DMS153 treated with DMSO at 0.1 percent for 48 hours (cell line): Measurements from ENCODE around the gene ZCRB1.
"Not testable (repeated sequence)": the region's sequence is repeated elsewhere in the genome, so short reads cannot be mapped to it uniquely, and the experiment has no call there.

Source experiments
- DNase-seq: peaks from one replicate; lab custom pipeline; 2025; ENCODE audit not compliant: unreplicated experiment; lab: John Stamatoyannopoulos, UW

ZCRB1 gene

DNA sequence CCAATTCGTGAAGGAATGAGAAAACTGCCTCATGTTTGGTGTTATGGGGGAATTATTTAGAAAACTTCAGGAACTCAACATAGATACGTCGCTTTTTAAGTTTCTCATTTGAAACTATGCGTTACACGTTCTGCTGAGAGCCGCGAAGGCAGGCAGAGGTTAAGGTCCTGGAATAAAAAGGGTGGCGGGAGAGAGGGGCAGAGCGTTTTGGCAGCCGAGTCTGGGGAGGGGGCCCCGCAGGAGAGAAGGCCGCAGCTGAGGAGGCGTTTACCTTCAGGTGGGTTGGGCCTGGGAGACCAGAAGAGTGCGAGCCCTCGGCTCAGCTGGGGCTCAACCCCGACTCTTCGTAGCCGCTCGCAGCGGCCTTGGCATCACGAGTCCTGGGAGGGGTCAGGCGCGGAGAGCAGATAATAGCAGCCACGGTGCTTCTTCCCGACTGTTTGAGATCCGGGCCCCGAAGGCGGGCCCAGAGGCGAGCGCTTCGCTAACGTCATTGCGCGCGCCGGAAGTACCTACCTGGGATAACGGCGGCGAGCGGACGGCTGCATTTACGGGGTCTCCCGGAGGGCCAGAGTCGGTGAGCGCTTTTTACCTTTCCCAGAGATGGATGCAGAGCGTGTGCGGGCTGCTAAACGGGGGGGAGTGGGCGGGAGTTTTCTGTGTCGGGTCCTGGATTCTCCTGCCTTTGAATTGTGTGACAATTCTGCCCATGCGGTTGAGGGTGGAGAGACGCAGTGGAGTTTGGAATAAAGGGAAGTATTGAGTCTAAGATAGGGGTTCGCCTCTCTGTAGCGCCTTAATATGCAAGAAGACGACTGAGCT lies at the start of gene ZCRB1, which contains the start of gene PPHLN1:
TSS of gene ZCRB1 (minus strand) at position 442 of the 822 bp plus-strand sequence. CDS start 1,992 bp downstream, outside the sequence.
TSS of gene PPHLN1 (plus strand) at position 515 of the 822 bp plus-strand sequence. CDS start 9,736 bp downstream, outside the sequence.
- DNase-seq: peak; percentile 66

GRCh38 chr12:42373669-42374068 lies 47.8 kb upstream of the ZCRB1 start:
- no peak for DNase-seq

DNA sequence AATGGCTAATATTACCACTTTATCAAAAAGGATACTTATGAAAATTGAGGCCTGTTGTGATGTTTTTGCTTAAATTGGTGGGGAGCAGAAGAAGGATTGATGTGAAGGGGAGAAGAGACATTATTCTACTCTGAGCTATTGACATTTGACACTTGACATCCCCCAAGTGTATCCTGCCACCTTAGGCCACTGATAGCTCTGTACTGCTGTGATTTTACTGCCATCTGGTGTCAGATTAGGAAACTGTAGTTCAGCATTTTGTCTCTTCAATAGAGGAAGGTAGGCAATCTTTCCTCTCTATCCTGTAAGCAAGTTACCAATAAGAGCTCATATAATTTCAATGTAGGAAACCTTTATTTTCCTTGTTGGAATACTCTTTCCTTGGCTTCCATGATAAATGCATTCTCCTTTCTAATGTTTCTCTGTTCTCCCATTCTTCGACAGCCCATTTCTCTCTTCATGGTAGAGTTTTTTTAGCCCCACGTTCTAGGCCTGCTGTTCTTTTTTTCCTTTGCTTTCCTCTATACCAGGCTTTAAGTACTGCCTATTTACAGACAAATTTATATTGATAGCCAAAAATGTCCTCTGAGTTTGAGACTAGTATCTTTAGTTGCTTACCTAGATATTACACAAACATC lies 46.4 kb upstream of the ZCRB1 start:
- DNase-seq: peak; percentile 55

DNA sequence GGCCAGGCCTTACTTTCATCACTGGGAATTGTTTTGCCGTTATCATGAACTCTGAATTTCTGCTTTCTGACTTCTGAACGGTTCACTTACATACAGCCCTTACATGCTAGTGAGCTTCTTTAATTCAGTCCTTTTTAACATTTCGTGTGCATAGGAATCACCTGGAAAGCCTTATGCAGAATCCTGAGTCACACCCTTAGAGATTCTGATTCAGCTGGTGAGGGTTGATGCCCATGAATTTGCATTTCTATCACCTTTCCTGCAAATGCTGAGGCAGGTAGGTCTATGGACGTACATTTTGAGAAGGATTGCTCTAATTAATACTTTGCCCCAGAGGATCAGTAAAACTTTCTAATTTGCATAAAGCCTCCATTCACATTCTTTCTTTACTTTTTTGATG lies 44.1 kb upstream of the ZCRB1 start:
- no peak for DNase-seq

- DNase-seq: no peak
Measured at GRCh38 chr12:42365486-42365885, 39.6 kb upstream of the ZCRB1 start.

- DNase-seq: no peak
Measured at GRCh38 chr12:42364692-42365091, 38.8 kb upstream of the ZCRB1 start.

DNA sequence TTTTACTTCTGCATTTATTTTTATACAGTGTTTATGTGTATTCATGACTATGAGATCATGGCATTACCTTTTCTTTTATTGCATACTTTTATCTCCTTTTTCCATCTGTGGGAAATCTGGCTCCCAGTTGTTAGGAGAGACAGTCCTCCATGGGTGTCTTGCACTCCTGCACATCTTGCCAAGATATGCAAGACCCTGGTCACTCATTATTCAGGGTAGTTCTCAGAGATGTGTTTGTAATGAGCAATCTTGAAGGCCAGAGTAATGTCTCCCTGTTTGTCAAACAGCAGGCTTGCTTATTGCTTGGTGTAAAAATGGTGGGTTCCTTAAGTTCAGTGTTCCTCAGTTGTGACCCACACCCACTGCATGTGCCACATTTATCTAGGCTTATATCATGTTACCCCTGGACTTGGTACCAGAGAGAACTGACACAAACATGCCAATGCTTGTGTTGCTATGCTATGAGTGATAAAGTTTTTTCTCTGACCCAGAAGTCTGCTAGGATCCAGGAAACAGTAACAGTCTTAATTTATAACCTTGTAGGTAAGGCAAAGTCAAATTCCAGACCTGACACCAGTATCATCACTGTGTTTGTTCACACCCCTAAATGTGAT lies 36.9 kb upstream of the ZCRB1 start:
- DNase-seq: no peak

- no peak for DNase-seq
Measured at GRCh38 chr12:42361909-42362646, 36.2 kb upstream of the ZCRB1 start.

GRCh38 chr12:42360747-42361403 lies 35.0 kb upstream of the ZCRB1 start:
- no peak for DNase-seq

DNA sequence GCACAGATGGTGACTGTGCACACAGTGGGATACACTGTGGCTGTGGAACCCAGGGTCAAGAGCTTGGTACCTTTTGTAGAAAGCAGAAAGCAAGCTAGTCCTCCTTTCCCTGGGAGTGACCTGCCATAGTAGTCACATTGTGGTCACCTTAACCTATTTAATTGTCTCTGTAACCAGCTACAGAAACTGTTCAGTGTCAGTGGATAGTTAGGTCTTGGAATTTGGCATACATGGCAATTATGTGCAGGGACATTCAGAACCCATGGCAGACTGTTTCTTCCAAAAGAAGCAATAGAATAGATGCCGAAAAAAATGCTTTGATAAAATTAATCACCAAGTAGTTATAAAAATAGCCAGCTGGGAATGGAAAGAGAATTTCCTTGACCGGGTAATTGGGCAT lies 30.4 kb upstream of the ZCRB1 start:
- no peak for DNase-seq

- not testable (repeated sequence) for DNase-seq
Measured at GRCh38 chr12:42350021-42350407, 24.1 kb upstream of the ZCRB1 start.

DNA sequence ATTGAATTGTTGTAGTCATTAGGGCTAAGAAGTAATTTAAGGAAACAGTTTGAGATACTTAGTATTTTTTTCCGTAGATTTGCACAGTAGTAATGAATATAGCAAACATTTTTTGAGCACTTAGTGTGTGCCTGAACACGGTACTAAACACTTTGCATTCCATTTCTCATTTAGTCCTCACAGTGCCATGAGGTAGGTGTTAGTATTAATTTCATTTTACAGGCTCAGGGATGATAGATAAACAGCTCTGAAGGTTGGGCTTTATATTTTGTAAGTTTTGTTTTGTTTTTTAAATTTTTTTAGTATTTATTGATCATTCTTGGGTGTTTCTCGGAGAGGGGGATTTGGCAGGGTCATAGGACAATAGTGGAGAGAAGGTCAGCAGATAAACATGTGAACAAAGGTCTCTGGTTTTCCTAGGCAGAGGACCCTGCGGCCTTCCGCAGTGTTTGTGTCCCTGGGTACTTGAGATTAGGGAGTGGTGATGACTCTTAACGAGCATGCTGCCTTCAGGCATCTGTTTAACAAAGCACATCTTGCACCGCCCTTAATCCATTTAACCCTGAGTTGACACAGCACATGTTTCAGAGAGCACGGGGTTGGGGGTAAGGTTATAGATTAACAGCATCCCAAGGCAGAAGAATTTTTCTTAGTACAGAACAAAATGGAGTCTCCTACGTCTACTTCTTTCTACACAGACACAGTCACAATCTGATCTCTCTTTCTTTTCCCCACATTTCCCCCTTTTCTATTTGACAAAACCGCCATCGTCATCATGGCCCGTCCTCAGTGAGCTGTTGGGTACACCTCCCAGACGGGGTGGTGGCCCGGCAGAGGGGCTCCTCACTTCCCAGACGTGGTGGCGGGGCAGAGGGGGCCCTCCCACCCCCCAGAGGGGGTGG lies 23.5 kb upstream of the ZCRB1 start:
- not testable (repeated sequence) for DNase-seq

GRCh38 chr12:42346403-42347002 lies 20.6 kb upstream of the ZCRB1 start:
- DNase-seq: no peak

- DNase-seq: no peak
Measured at GRCh38 chr12:42343721-42344120, 17.8 kb upstream of the ZCRB1 start.

DNA sequence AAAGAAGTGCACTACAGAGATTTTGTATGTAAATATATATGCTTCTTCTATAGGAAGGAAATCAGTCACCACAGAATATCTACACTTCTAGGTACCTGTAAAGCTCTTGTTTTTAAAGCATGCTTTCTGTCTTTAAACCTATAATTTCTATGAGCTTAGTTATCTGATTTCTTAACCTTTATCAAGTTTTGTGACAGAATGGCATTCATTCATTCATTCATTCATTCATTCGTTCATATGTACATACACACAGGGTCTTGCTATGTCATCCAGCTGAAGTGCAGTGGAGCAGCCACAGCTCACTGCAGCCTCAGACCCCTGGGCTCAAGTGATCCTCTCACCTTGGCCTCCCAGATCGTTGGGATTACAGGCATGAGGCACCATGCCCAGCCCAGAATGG lies 16.1 kb upstream of the ZCRB1 start:
- no peak for DNase-seq

DNA sequence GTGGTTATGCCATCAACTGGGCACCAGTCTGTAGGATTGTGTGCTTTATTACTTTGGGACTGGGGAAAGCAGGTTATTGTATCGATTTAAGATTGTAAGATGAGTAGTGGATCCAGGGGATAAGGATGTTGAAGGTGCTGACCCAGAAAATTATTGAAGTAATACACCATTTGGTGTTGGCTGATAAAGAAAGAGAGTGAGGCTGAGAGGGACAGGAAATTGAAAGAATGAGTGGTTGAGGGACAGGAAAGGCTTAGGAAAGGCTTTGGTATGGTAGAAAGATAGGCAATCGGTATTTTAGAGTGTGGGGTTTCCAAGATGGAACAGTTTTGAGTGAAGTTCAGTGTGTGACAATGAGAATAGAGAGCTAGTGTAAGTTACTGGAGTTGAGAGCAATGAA lies 12.4 kb upstream of the ZCRB1 start:
- no peak for DNase-seq

DNA sequence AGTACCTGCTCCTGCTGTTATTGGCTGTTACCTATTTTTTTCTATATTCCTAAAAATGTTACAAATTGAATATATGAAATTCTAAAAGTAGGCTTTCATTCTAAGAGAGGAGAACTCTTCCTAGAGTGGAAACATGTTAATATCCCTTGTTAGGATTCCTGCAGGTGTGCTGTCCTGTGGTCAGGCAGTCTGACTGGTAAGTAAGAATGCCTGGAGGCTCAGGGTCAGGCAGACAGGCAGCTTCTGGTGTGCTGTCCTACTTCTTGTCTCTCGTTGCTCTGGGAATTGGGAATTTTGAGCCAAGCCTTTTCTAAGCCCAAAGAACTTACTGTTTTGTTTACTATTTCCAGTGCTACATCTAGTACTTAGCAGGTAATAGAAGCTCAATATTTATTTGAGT lies 10.4 kb upstream of the ZCRB1 start:
- DNase-seq: no peak

- DNase-seq: peak; percentile 47
Measured at GRCh38 chr12:42332301-42333285, 6.7 kb upstream of the ZCRB1 start.
